CD1c-positive myeloid dendritic cell (primary cell): ENCODE results near the gene KDM2A.
A peak's percentile ranks its signal among the peaks of the same experiment; 100 is the strongest.

ENCODE experiments used
- DNase-seq: peaks from one replicate; pipeline ENCODE4 v3.0.0-alpha.2; 2016; ENCODE audit errors: extremely low spot score

KDM2A gene

DNA sequence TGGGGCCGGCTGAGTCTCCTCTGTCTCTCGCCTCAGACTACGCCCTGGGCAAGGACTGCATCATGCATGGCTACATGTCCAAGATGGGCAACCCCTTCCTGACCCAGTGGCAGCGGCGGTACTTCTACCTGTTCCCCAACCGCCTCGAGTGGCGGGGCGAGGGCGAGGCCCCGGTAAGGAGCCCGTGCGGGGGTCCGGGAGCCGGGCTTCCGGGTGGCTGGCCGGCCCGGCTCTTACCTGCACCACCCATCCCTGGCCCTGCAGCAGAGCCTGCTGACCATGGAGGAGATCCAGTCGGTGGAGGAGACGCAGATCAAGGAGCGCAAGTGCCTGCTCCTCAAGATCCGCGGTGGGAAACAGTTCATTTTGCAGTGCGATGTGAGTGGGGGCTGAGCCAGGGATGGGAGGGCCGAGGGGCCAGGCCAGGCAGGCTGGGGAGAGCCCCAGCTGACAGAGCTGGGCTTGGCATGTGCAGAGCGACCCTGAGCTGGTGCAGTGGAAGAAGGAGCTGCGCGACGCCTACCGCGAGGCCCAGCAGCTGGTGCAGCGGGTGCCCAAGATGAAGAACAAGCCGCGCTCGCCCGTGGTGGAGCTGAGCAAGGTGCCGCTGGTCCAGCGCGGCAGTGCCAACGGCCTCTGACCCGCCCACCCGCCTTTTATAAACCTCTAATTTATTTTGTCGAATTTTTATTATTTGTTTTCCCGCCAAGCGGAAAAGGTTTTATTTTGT, 165.9 kb downstream of the KDM2A start:
- DNase-seq = no peak

DNA sequence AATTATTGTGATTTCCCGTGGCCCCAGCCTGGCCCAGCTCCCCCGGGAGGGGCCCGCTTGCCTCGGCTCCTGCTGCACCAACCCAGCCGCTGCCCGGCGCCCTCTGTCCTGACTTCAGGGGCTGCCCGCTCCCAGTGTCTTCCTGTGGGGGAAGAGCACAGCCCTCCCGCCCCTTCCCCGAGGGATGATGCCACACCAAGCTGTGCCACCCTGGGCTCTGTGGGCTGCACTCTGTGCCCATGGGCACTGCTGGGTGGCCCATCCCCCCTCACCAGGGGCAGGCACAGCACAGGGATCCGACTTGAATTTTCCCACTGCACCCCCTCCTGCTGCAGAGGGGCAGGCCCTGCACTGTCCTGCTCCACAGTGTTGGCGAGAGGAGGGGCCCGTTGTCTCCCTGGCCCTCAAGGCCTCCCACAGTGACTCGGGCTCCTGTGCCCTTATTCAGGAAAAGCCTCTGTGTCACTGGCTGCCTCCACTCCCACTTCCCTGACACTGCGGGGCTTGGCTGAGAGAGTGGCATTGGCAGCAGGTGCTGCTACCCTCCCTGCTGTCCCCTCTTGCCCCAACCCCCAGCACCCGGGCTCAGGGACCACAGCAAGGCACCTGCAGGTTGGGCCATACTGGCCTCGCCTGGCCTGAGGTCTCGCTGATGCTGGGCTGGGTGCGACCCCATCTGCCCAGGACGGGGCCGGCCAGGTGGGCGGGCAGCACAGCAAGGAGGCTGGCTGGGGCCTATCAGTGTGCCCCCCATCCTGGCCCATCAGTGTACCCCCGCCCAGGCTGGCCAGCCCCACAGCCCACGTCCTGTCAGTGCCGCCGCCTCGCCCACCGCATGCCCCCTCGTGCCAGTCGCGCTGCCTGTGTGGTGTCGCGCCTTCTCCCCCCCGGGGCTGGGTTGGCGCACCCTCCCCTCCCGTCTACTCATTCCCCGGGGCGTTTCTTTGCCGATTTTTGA, 166.8 kb downstream of the KDM2A start:
- DNase-seq = peak; percentile 41

DNA sequence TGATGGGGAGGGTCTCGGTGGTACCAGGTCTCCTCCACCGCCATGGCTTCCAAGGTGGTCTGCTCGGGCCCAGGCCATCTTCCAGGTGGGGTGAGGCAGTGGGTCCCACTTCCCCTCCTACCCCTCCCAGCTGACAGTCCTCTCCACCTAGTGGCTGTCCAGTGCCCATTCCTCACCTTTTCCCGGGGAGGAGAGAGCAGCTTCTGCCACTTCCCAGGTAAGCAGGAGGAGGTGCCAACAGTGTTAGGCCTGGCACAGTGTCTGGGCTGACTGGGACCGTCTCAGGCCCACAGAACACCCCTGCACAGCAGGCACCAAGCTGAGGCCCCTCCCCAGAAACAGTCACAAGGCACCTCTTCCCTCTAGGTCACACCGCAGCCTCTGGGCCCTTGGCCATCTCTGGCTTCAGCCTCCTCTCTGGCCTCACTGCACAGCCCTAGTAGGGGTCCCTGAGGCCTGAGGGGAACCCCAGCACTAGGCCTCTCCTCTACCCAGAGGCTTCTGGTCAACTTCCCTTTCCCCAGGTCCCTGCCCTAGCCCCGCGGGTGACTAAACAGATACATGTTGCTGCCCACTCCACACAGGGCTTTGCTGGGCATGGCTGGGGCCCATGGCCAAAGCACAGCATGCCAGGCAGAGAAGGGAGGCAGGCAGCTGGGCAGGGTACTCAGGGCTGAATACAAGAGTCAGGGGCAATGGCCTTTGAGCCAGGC, 167.7 kb downstream of the KDM2A start:
- DNase-seq = peak; percentile 83

DNA sequence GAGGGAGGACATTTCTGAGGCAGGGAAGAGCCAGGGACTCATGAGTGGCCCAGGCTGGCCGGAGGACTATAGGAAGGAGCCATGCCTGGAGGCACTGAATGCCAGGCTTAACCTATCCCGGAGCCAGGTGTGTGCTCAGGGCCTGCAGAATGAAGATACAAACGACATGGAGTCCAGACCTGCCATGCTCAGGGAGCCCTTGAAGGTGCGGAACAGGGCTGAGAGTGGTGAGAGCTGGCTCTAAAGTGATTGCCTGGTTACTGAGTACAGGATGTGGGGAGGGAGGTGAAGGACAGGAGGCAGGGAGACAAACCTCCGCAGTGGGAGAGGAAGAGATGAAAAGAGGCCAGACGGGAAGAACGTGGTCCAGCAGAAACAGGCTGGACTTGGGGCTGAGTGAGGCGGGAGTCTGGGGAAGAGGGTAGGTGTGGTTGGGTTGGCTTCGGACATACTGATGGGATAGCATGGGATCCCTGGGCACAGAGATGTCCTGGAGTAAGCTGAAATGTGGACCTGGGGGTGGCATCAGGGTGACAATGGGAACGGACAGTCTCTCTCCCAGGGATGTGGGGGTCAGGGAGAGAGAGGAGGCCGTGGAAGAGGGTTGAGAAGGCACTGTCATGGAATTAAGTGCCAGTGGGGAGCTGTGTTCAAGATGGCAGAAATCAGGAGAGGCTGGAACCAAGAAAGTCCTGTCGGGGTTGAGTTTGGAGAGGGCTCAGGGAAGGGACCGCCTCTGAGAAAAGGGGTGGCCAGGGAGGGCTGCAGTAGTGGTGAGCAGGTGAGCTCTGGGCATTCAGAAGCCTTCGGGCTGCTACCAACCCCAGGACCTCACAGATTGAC, 168.5 kb downstream of the KDM2A start:
- DNase-seq = no peak

DNA sequence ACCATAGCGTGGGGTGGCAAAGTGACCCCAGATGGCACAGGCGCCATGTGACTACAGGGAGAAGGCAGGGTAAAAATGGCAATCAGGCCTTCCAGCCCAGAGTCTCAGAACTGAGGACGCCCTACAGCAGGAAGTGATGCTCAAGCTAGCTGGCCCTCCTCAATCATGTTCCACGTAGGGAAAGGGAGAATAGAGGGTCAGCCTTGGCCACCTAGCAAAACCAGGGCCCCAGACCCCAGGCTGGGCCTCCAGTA, 169.1 kb downstream of the KDM2A start:
- no peak for DNase-seq

DNA sequence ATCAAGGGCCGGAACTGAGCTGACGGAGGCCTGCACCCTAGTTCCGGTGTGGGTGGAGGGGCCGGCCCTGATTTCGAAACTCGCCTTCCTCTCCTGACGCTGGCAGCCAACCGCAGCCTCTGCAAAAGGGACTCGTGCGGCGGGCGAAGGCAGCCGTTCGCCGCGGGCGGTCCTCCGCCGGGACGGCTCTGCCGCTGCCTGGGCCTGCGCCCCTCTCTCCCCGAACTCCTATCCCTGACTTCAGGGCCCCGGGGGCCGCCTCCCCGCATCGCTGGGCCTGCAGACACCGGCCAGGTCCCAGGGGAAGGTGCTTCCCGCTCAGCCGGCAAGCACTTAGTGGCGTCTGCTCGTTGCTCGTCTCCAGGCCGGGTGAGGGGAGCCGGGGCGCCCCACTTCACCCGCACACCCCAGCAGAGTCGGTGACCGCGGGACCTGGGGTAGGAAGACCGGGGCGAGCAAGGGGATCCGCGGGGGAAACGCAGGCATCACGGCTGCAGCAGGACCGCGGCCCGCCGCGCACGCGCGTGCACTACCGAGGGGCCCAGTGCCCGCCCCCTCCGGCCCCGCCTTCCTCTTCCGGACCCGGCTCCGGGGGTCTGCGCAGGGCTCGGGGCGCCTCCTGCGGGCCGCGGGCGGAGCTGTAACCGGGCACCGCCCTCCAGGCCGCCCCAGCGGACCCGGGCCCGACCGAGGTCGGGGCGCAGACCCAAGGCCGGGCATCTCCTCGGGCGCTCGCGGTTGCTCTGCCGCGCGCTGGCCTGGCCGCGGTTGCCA, 169.6 kb downstream of the KDM2A start:
- peak; percentile 97 for DNase-seq

DNA sequence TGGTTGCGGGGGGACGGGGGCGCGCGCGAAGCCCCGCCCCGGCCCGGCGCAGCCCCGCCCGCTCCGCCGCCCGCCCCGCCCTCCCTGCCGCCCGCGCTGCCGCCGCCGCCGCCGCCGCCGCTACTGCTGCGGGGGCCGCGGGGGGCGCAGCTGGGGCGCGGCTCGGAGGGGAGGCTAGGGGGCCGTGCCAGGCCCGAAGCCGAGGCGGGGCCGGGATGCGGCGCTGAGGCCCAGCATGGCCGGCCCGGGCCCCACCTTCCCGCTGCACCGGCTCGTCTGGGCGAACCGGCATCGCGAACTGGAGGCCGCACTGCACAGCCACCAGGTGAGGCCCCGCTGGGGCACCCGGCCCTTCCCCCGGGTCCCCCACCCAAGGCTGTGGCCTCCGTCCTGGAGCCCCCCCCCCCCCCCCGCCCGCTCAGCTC, 170.2 kb downstream of the KDM2A start, which contains the start of gene ANKRD13D:
Gene ANKRD13D, plus strand, starts transcription at position 78 of the 425 bp plus-strand sequence. Its CDS starts 158 bp downstream, at position 236.
- no peak for DNase-seq

DNA sequence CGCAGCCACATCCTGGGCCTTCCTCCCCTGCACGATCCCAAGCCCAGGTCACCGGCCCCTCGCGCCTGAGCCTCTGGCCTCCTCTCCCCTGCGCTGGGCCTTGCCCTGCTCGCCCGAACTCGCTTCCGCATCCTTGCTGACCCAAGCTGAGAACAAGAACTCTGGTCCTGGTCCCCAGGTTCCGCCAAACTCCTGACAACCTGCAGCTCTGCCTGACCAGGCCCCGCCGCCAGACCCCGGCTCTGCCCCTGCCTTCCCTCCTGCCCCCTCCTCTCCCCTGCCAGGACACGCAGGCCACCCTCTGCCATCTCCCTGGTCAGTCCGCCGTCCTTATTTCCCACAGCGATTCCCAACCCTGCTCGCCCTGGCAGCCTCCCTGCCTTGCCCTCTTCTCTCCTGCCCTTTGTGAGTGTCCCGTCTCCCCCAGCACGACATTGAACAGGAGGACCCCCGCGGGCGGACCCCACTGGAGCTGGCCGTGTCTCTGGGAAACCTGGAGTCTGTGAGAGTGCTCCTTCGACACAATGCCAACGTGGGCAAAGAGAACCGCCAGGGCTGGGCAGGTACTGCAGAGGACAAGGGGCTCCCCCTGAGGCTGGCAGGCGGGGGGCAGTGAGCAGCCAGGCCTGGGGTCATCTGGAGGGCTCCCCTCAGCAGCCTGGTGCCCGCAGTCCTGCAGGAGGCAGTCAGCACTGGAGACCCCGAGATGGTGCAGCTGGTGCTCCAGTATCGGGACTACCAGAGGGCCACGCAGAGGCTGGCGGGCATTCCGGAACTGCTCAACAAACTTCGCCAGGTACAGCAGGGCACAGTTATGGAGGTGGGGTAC, 170.8 kb downstream of the KDM2A start:
- DNase-seq = peak; percentile 49

DNA sequence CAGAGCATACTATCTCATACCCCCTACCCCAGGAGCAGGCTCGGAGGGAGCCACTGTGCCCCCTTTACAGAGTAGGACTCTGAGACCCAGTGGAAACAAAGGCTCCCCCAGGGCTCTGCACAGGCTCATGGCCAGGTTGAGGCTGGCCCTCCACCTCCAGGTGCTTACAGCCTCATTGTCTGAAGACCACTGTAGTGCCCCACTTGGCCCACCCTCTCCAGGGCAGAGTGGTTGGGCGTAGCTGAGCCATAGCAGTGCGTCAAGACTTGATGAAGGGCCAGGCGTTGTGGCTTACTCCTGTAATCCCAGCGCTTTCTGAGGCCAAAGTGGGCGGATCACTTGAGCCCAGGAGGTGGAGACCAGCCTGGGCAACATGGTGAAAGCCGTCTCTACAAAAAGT, 171.7 kb downstream of the KDM2A start:
- no peak for DNase-seq

DNA sequence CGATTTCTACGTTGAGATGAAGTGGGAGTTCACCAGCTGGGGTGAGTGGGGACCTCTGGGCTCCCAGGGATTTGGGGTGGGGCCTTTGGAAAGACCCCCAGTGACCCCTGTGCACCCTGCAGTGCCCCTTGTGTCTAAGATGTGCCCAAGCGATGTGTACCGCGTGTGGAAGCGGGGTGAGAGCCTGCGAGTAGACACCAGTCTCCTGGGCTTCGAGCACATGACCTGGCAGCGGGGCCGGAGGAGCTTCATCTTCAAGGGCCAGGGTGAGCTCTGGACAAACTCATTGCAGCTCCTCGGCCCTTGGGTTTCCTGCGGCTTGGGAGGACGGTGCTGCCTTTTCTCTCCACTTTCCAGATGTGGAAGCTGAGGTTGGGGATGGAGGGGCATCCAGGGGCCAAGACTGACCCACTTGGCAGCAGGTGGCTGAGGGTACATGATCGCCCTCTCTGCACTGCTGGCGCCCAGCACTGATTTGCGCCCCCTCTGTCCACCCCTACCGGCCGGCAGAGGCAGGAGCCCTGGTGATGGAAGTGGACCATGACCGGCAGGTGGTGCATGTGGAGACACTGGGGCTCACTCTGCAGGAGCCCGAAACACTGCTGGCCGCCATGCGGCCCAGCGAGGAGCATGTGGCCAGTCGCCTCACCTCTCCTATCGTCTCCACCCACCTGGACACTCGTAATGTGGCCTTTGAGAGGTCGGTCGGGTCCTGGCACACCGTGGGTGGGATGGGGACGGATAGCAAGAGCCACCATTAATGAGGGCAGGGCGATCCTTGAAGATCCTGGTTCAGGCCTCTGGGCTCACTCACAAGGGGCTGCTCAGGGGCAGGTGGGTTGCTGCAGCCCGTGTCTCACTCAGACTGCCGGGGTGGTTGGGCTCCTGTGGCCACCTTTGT, 172.7 kb downstream of the KDM2A start:
- DNase-seq = no peak

DNA sequence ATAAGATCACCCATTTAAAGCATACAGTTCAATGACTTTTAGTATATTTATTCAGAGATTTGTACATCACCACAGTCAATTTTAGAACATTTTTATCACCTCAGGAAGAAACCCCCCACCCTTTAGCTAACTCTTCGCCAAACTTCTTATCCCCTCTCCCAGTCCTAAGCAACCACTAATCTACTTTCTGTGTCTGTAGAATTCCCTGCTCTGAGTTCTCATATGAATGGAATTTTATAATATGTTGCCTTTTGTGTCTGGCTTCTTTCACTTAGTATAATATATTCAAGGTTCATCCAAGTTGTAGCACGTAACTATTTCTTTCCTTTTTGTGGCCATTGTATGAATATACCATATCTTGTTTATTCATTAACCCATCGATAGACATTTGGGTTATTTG, 173.6 kb downstream of the KDM2A start:
- no peak for DNase-seq

DNA sequence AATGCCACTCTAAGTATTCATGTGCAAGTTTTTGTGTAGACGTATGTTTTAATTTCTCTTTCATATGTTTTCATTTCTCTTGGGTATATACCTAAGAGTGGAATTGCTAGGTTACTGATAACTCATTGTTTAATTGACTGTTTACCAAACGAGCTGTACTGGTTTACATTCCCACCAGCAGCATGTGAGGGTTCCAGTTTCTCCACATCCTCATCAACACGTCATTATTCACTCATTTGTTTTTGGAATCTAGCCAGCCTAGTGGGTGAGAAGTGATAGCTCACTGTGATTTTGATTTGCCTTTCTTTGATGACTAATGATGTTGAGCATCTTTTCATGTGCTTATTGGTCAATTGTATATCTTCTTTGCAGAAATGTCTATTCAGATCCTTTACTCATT, 174.0 kb downstream of the KDM2A start:
- DNase-seq = peak; percentile 68

DNA sequence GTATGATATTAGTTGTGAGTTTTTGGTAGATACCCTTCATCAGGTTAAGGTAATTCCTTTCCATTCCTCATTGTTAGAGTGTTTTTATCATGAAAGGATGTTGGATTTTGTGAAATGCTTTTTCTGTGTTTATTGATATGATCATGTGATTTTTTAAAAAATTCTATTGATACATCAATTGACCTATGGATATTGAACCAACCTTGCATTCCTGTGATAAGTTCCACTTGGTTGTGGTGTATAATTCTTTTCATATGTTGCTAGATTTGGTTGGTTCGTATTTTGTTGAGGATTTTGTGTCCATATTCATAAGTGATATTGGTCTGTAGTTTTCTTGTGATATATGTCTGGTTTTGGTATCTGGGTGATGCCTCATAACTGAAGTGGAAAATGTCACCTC, 176.8 kb downstream of the KDM2A start:
- DNase-seq = no peak

DNA sequence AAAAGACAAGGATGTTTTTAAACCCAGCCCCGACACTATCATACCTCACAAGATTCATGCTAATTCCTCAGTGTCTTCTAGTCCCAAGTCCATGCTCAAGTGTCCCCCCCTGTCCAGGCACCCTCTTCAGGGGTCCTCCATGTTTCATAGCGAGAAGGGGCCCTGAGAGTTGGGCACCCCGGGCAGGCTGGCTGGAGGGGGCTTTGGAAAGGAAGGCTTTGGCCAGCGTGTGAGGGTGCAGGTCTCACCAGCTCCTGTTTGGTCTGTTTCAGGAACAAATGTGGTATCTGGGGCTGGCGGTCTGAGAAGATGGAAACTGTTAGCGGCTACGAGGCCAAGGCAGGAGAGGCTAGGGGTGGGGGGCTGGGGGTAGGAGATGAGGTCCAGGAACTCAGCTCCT, 179.7 kb downstream of the KDM2A start:
- DNase-seq = no peak

DNA sequence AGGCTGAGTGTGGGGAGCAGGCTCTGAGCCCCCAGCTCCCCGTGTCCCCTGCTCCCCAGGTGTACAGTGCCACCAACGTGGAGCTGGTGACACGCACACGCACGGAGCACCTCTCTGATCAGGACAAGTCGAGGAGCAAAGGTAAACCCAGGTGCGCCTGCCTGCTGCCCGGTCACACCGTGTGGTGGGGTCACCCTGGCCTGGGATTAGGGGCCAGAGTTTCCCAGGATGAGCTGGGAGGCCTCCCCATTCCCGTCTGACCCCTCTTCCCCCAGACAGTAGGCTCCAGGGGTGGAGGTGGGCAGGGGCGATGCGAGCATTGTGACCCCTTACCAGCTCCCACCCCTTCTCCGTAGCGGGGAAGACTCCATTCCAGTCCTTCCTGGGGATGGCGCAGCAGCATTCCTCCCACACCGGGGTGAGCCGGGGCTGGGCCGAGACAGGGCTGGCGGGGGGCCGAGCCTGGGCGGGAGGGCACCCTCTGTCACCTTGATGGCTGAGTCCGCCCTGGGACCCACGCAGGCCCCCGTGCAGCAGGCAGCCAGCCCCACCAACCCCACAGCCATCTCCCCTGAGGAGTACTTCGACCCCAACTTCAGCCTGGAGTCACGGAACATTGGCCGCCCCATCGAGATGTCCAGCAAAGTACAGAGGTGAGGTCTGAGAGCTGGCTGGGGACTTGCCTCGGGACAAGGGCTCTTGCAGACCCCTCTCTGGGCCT, 180.6 kb downstream of the KDM2A start:
- no peak for DNase-seq

DNA sequence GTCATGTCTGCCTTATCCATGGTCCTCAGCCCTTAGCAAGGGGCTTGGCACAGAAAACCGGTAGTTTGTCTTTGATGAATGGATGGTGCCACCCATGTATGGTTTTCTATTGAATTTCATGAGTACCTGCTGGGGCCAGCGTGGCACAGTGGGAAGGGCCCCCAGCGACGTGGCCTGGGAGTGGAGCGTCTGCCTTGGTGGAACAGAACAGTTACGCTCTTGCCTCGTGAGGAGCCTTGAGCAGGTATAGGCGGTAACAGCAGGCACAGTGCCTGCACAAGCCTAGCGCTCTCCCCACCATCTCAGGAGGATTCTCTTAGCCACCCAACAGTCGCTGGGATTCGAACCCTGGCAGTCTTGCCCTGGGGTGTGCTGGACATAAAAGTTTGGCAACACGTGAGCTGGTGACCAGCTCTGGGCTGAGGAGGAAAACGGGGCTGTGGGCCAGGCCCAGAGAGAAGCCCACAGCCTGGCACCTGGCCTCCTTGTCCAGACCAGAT, 181.2 kb downstream of the KDM2A start:
- DNase-seq = no peak

DNA sequence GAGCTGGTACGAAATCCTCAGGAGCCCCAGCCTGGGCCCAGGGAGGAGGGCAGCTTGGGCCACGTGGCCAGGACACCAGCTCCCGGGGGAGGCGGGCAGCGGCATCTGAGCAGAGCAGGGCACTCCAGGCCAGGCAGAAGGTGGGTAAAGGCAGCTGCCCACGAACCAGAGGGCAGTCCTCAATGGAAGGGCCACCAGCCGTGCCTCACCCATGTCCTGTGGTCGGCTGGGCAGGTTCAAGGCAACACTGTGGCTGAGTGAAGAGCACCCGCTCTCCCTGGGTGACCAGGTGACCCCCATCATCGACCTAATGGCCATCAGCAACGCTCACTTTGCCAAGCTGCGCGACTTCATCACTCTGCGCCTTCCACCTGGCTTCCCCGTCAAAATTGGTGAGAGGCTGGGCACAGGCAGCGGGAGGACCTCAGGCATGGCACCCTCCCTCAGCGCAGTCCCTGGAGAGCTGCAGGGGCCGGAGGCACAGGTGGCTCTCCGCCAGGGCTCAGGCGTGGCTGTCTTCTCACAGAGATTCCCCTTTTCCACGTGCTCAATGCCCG, 181.8 kb downstream of the KDM2A start:
- no peak for DNase-seq
